Neural progenitor cell (in vitro differentiated cells): ENCODE results near the gene C4orf50. TPM values are rescaled to one million over a fixed set of nuclear protein-coding genes. Genes with fewer than 3 reads are reported as not detected.

ENCODE experiments used
- DNase-seq: peaks from one replicate; pipeline ENCODE4 v3.0.0-alpha.2; 2016; ENCODE audit warnings: low spot score
- H2AFZ ChIP-seq: fragments of 200-600 bp; sonication (generic); replicated peaks from 2 replicates; pipeline ENCODE4 v1.6.1; 2016; ENCODE audit warnings: antibody characterized with exemption
- H3F3A ChIP-seq: fragments of 200-600 bp; sonication (generic); 2 replicates; pipeline ENCODE4 v1.6.1; 2016; ENCODE audit warnings: antibody characterized with exemption, low read depth
- H3K27ac ChIP-seq: fragments of 200-600 bp; sonication (generic); 2 replicates; pipeline ENCODE4 v1.5.1; 2016; ENCODE audit warnings: mild to moderate bottlenecking
- H3K27me3 ChIP-seq: fragments of 200-600 bp; sonication (generic); 2 replicates; pipeline ENCODE4 v1.6.1; 2016; ENCODE audit warnings: mild to moderate bottlenecking, moderate library complexity
- H3K36me3 ChIP-seq: fragments of 200-600 bp; sonication (generic); 2 replicates; pipeline ENCODE4 v1.5.1; 2016
- H3K4me1 ChIP-seq: fragments of 200-600 bp; sonication (generic); 2 replicates; pipeline ENCODE4 v1.6.1; 2016; ENCODE audit warnings: mixed run types
- H3K4me2 ChIP-seq: fragments of 200-600 bp; sonication (generic); 2 replicates; pipeline ENCODE4 v1.6.1; 2016
- H3K4me3 ChIP-seq: fragments of 200-600 bp; sonication (generic); 2 replicates; pipeline ENCODE4 v1.5.1; 2016
- H3K79me2 ChIP-seq: fragments of 200-600 bp; sonication (generic); 2 replicates; pipeline ENCODE4 v1.6.1; 2016; ENCODE audit warnings: low read depth
- H3K9ac ChIP-seq: fragments of 200-600 bp; sonication (generic); 2 replicates; pipeline ENCODE4 v1.6.1; 2016
- H3K9me3 ChIP-seq: fragments of 200-600 bp; sonication (generic); 2 replicates; pipeline ENCODE4 v1.5.1; 2016; ENCODE audit warnings: low read depth
- H4K20me1 ChIP-seq: fragments of 200-600 bp; sonication (generic); 2 replicates; pipeline ENCODE4 v1.6.1; 2016; ENCODE audit warnings: low read depth
- H3K27ac Mint-ChIP-seq: 3 replicates; pipeline ENCODE4 v1.8.0; 2021; ENCODE audit warnings: mixed read lengths
- H3K27me3 Mint-ChIP-seq: 2 replicates; pipeline ENCODE4 v1.8.0; 2022; ENCODE audit warnings: low read depth, mild to moderate bottlenecking, inconsistent platforms, moderate library complexity, mixed read lengths; ENCODE audit not compliant: insufficient read depth
- H3K36me3 Mint-ChIP-seq: 3 replicates; pipeline ENCODE4 v1.8.0; 2021; ENCODE audit warnings: mixed read lengths
- H3K4me1 Mint-ChIP-seq: 3 replicates; pipeline ENCODE4 v1.8.0; 2021; ENCODE audit warnings: mixed read lengths
- H3K4me3 Mint-ChIP-seq: 3 replicates; pipeline ENCODE4 v1.8.0; 2021; ENCODE audit warnings: mild to moderate bottlenecking, moderate library complexity, mixed read lengths
- H3K9me3 Mint-ChIP-seq: 3 replicates; pipeline ENCODE4 v1.8.0; 2020; ENCODE audit warnings: mixed read lengths
- EZH2 ChIP-seq: fragments of 200-600 bp; sonication (generic); IDR thresholded peaks from 2 replicates; pipeline ENCODE4 v1.6.1; 2017; ENCODE audit warnings: antibody characterized with exemption, mild to moderate bottlenecking, moderate library complexity
- EZH2phosphoT487 ChIP-seq: fragments of 200-600 bp; sonication (generic); IDR thresholded peaks from 2 replicates; pipeline ENCODE4 v1.6.1; 2017; ENCODE audit warnings: antibody characterized with exemption
- total RNA-seq: library from RNA; depleted of rRNA; stranded (reverse); fragments of >200 nt; gene quantifications from 2 replicates; pipeline ENCODE4 v1.2.3, GENCODE V29; 2015; ENCODE audit warnings: low replicate concordance
- TF ChIP-seq, protein P1 (sequence below): fragments of 200-600 bp; sonication (generic); IDR thresholded peaks from 2 replicates; pipeline ENCODE4 v1.5.1; 2017; ENCODE audit warnings: antibody characterized with exemption, mild to moderate bottlenecking

The C4orf50 gene
- total RNA-seq, 1 donor from 2014 or later = 0.32 TPM

DNA sequence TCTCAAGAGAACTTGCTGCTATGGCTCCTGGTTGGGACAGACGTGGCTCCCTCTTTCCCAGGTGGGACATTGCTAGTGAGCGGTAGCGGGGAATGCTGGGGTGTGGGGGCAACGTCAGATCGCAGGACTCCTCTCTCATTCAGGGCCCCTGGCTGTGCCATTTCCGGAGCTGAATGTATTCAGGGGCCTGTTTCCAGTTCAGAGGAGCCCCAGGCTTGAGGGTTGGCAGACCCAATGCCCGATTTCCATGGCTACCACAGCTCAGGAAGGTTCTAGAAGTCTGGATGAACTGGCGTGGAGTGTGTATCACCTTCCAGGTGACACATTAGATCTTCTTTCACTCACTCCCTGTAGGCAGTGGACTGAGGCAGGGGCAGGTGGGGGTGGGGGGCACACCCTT is 99.2 kb downstream of the C4orf50 start:
- no peak overlapping the region for H3K27ac Mint-ChIP-seq
- H3K36me3 ChIP-seq = no peaks in the 10 kb centered on the region
- H3K79me2 ChIP-seq = no peaks in the 10 kb centered on the region
- no peaks in the 10 kb centered on the region for H3K36me3 Mint-ChIP-seq
- peaks cover 3% of the 10 kb centered on the region for H3K27me3 Mint-ChIP-seq
- H3K27ac ChIP-seq = no peak overlapping the region
- no peak for DNase-seq
- H3K4me1 ChIP-seq = peaks cover 10% of the 10 kb centered on the region
- H3K4me3 ChIP-seq = no peak overlapping the region
- no peak overlapping the region for H3K4me2 ChIP-seq
- H4K20me1 ChIP-seq = no peaks in the 10 kb centered on the region
- H3F3A ChIP-seq = no peaks in the 10 kb centered on the region
- no peak overlapping the region for H3K9ac ChIP-seq
- H3K27me3 ChIP-seq = no peaks in the 10 kb centered on the region
- no peaks in the 10 kb centered on the region for H3K9me3 ChIP-seq
- no peaks in the 10 kb centered on the region for H3K9me3 Mint-ChIP-seq
- H3K4me1 Mint-ChIP-seq = peaks cover 11% of the 10 kb centered on the region
- TF ChIP-seq, protein P1, sequence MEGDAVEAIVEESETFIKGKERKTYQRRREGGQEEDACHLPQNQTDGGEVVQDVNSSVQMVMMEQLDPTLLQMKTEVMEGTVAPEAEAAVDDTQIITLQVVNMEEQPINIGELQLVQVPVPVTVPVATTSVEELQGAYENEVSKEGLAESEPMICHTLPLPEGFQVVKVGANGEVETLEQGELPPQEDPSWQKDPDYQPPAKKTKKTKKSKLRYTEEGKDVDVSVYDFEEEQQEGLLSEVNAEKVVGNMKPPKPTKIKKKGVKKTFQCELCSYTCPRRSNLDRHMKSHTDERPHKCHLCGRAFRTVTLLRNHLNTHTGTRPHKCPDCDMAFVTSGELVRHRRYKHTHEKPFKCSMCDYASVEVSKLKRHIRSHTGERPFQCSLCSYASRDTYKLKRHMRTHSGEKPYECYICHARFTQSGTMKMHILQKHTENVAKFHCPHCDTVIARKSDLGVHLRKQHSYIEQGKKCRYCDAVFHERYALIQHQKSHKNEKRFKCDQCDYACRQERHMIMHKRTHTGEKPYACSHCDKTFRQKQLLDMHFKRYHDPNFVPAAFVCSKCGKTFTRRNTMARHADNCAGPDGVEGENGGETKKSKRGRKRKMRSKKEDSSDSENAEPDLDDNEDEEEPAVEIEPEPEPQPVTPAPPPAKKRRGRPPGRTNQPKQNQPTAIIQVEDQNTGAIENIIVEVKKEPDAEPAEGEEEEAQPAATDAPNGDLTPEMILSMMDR = no peak
- TF ChIP-seq EZH2 (no peak), EZH2phosphoT487 (no peak)
- H3K4me3 Mint-ChIP-seq = no peak overlapping the region
- no peak overlapping the region for H2AFZ ChIP-seq

DNA sequence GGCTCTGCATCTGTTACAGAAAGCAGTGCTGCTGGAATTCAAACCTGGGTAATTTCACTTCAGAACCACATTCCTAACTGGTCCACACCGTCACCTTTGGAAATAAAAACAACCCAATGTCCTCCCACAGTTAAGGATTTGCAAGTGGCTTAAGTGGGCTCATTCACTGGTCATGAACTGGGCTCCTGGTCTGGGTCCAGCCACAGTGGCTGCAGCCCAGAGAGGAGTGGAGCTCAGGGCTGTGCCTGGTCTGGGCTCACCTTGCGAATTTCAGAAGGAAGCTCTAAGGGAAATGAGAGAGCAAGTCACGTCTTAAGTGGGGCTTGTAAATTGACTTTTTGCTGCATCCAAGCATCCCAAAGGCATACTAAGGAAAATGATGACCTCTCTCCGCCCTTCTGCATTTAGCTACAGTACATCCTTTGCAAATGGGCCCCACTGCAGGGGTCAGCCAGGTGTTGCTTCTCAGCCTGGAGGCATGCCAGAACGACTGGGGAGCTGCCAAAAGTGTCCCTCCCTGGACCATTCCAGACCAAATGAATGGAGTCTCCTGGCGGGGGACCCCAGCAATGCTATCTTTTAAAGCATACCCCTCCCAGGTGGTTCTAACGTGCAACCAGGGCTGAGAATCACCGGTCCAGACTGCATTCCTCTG is 99.8 kb downstream of the C4orf50 start:
- no peaks in the 10 kb centered on the region for H3K79me2 ChIP-seq
- H3K27me3 ChIP-seq = no peaks in the 10 kb centered on the region
- H3K4me1 ChIP-seq = peaks cover 10% of the 10 kb centered on the region
- no peak overlapping the region for H3K27ac ChIP-seq
- no peak overlapping the region for H3K4me2 ChIP-seq
- no peak overlapping the region for H3K4me3 Mint-ChIP-seq
- H3K4me3 ChIP-seq = no peak overlapping the region
- H4K20me1 ChIP-seq = no peaks in the 10 kb centered on the region
- H3K9ac ChIP-seq = no peak overlapping the region
- H3K9me3 ChIP-seq = no peaks in the 10 kb centered on the region
- no peaks in the 10 kb centered on the region for H3K36me3 ChIP-seq
- DNase-seq = no peak
- H3K4me1 Mint-ChIP-seq = peaks cover 10% of the 10 kb centered on the region
- TF ChIP-seq, protein P1 = no peak
- no peak for TF ChIP-seq EZH2
- no peak for TF ChIP-seq EZH2phosphoT487
- no peak overlapping the region for H2AFZ ChIP-seq
- H3K36me3 Mint-ChIP-seq = no peaks in the 10 kb centered on the region
- H3K27me3 Mint-ChIP-seq = peaks cover 3% of the 10 kb centered on the region
- no peaks in the 10 kb centered on the region for H3F3A ChIP-seq
- no peaks in the 10 kb centered on the region for H3K9me3 Mint-ChIP-seq
- H3K27ac Mint-ChIP-seq = no peak overlapping the region

DNA sequence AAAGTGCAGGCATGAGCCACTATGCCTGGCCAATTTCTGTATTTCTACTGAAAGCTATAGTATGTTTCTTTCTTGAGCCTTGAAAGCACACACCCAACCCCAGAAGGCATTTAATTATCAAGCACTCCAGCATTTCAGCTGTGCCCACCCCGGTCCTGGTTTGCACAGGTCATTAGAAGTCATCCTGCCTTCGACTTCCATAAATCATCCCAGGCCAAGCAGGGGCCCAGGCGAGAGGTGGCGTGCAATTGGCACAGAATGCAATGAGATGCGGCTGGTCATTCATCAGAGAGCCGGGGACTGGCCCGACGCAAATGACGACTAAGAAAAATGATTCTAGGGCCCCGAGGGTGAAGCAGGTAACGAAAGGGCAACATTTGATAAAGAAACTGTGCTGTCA is 100.6 kb downstream of the C4orf50 start:
- Mint-ChIP-seq H3K36me3 (no peaks in the 10 kb centered on the region), H3K9me3 (no peaks in the 10 kb centered on the region), H3K27me3 (peaks cover 3% of the 10 kb centered on the region), H3K4me1 (peaks cover 10% of the 10 kb centered on the region), H3K4me3 (no peak overlapping the region), H3K27ac (no peak overlapping the region)
- TF ChIP-seq EZH2 (no peak), EZH2phosphoT487 (no peak)
- TF ChIP-seq, protein P1 = no peak
- H3K79me2 ChIP-seq = no peaks in the 10 kb centered on the region
- no peaks in the 10 kb centered on the region for H3K27me3 ChIP-seq
- no peak overlapping the region for H3K4me2 ChIP-seq
- H2AFZ ChIP-seq = no peak overlapping the region
- H3K4me1 ChIP-seq = peaks cover 10% of the 10 kb centered on the region
- H3K9ac ChIP-seq = no peak overlapping the region
- no peaks in the 10 kb centered on the region for H3F3A ChIP-seq
- H3K9me3 ChIP-seq = no peaks in the 10 kb centered on the region
- no peaks in the 10 kb centered on the region for H4K20me1 ChIP-seq
- no peaks in the 10 kb centered on the region for H3K36me3 ChIP-seq
- DNase-seq = no peak
- no peak overlapping the region for H3K4me3 ChIP-seq
- H3K27ac ChIP-seq = no peak overlapping the region
